Measurements from ENCODE around the gene PPP1R9B. TPM values are rescaled to one million over a fixed set of nuclear protein-coding genes. Genes with fewer than 3 reads are reported as not detected.

Gene PPP1R9B
- total and polyA plus RNA-seq, 2 of the 8 experiments (the other 6 are each of a cell fraction or from before 2014, with no cell fraction given): 5.2 to 13.1 TPM

DNA sequence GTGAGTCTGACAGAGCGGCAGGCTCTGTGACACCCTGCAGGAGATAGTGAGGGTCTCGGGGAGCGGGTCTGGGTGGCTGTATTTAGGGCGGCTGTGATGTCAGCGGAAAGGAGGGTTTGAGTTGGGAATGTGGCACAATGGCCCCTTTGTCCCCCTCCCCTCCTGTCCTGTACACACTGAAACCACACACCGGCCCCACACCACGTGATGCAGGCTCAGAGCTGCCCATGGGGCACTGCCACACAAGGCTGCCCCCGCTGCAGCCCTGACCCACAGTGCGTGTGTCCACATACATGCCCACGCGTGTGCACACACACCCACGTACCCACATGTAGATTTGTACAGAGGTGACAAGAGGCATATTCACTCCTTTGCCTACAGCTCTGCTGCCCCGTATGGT, 30.7 kb upstream of the PPP1R9B start:
- Histone ChIP-seq H3K18ac (ENCODE audit: extremely low read depth, low read length) (no peak overlapping the region), H2BK120ac (replicated peaks; ENCODE audit: low read depth, low read length) (no peak overlapping the region), H3K4me1 (replicated peaks in 1 of 4; ENCODE audit: control insufficient read depth in 3 of 4, insufficient read depth in 4 of 4, low read length in 3 of 4) (peaks cover 4 to 30% (median 16%) of the 10 kb centered on the region in 4 experiments), H3K4me2 (ENCODE audit: insufficient read depth in 1 of 2, low read depth in 2 of 2, low read length in 2 of 2) (no peak overlapping the region), H2BK12ac (ENCODE audit: low read depth, low read length) (peak overlapping the region; percentile 77; the same call in 1 of the 2 replicates), H2AK5ac (ENCODE audit: low read depth, low read length) (no peak overlapping the region; the same call in 1 of the 2 replicates), H3K4me3 (ENCODE audit: extremely low read depth in 1 of 4, insufficient read depth in 2 of 4, low read depth in 3 of 4, low read length in 4 of 4) (no peak overlapping the region), H3K36me3 (ENCODE audit: control insufficient read depth in 2 of 4, insufficient read depth in 4 of 4, low read length in 3 of 4) (peaks cover under 1 to 13% (median 2%) of the 10 kb centered on the region in 4 experiments; a peak in 5 of 8 replicates), H3K79me1 (ENCODE audit: low read depth, low read length) (no peaks in the 10 kb centered on the region), H3K14ac (ENCODE audit: insufficient read length) (no peak overlapping the region), H2BK20ac (ENCODE audit: low read length) (no peak overlapping the region; the same call in 1 of the 2 replicates), H2BK15ac (ENCODE audit: low read length) (peak overlapping the region; percentile 93), H2BK5ac (ENCODE audit: low read depth, low read length) (peak overlapping the region; percentile 78; the same call in 1 of the 2 replicates), H3K56ac (replicated peaks; ENCODE audit: insufficient read length, low read depth, low read length) (no peak overlapping the region), H3K79me2 (ENCODE audit: control insufficient read depth in 1 of 2, insufficient read depth in 2 of 2, low read length in 2 of 2) (no peaks in the 10 kb centered on the region), H3K23ac (ENCODE audit: insufficient read length) (no peak overlapping the region), H3K27ac (ENCODE audit: low read depth, low read length) (no peak overlapping the region), H3K9ac (replicated peaks in 1 of 4; ENCODE audit: extremely low read depth in 1 of 4, low read depth in 3 of 4, low read length in 3 of 4) (no peak overlapping the region; a peak in 1 of 7 replicates), H3K23me2 (ENCODE audit: low read depth, low read length) (no peaks in the 10 kb centered on the region), H4K8ac (ENCODE audit: extremely low read depth, insufficient read depth, low read length) (no peak overlapping the region; the same call in 1 of the 2 replicates), H2AFZ (ENCODE audit: low read length) (no peak overlapping the region), H4K20me1 (replicated peaks in 1 of 2; ENCODE audit: control insufficient read depth in 1 of 2, insufficient read depth in 2 of 2, low read length in 2 of 2) (peaks cover 0 to under 1% of the 10 kb centered on the region in 2 experiments), H4K5ac (ENCODE audit: insufficient read length, low read depth, low read length) (no peak overlapping the region), H3K27me3 (replicated peaks in 1 of 4; ENCODE audit: control insufficient read depth in 3 of 4, extremely low read depth in 1 of 4, insufficient read depth in 3 of 4, low read length in 3 of 4) (no peaks in the 10 kb centered on the region), H4K91ac (replicated peaks; ENCODE audit: insufficient read length, low read length) (no peak overlapping the region), H3K9me3 (ENCODE audit: insufficient read depth in 2 of 2, low read depth in 1 of 2, low read length in 1 of 2) (no peaks in the 10 kb centered on the region), H3K4ac (replicated peaks; ENCODE audit: insufficient read length, low read depth, low read length) (no peak overlapping the region)
- no peak for FAIRE-seq
- ChIA-PET POLR2A (ENCODE audit: partially characterized antibody) (interaction anchor here (1.6 kb wide), 1 partner anchor 11 kb away, joined by 6 read pairs; no protein-coding TSS in a partner anchor), CTCF (ENCODE audit: partially characterized antibody) (interaction anchor here (0.7 to 3.4 kb wide), 15 partner anchors 8 to 181 kb away, joined by 3 to 22 read pairs (median 5); partner anchors contain the start of gene COL1A1)
- no peak for DNase-seq (ENCODE audit: low read depth in 1 of 2, low spot score in 2 of 2)
- WGBS, 2 experiments (ENCODE audit: extremely low coverage in 1 of 2, insufficient coverage in 1 of 2, insufficient read length in 1 of 2, insufficient replicate concordance in 2 of 2, low coverage in 1 of 2, low lambda C conversion rate in 2 of 2, missing lambda C conversion rate in 1 of 2): 85% methylated on average over 13 of the region's 13 CpGs; no CpG with 5 or more reads in 1 of the 2 experiments
- TF ChIP-seq HDAC6 (IDR thresholded peaks at IDR 0.05; ENCODE audit: low read depth, low read length): no peak
- TF ChIP-seq GABPA (IDR thresholded peaks at IDR 0.05; ENCODE audit: borderline replicate concordance, insufficient read depth, low read length): no peak
- no peak for TF ChIP-seq BACH1 (IDR thresholded peaks at IDR 0.05; ENCODE audit: low read length)
- TF ChIP-seq EZH2 (IDR thresholded peaks at IDR 0.05; ENCODE audit: low read depth, low read length, severe bottlenecking): no peak
- TF ChIP-seq ATF3 (IDR thresholded peaks at IDR 0.05; ENCODE audit: insufficient read depth, low read depth, low read length): no peak
- TF ChIP-seq POLR2AphosphoS5 (IDR thresholded peaks at IDR 0.05; ENCODE audit: low read depth, low read length): no peak
- TF ChIP-seq HDAC2 (IDR thresholded peaks at IDR 0.05; ENCODE audit: borderline replicate concordance in 1 of 2, low read depth in 2 of 2, low read length in 2 of 2): no peak
- no peak for TF ChIP-seq RFX5 (IDR thresholded peaks at IDR 0.05; ENCODE audit: borderline replicate concordance, low read depth, low read length)
- no peak for TF ChIP-seq CTBP2 (IDR thresholded peaks at IDR 0.05; ENCODE audit: borderline replicate concordance, insufficient read depth, insufficient read length, low read length)
- TF ChIP-seq PHF8 (conservative IDR thresholded peaks at IDR 0.05; ENCODE audit: low read depth, low read length): no peak
- TF ChIP-seq, protein P1, sequence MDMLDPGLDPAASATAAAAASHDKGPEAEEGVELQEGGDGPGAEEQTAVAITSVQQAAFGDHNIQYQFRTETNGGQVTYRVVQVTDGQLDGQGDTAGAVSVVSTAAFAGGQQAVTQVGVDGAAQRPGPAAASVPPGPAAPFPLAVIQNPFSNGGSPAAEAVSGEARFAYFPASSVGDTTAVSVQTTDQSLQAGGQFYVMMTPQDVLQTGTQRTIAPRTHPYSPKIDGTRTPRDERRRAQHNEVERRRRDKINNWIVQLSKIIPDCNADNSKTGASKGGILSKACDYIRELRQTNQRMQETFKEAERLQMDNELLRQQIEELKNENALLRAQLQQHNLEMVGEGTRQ (IDR thresholded peaks at IDR 0.05; ENCODE audit: low read length): no peak
